ENCODE data around the gene PRSS53.
A peak's percentile ranks its signal among the peaks of the same experiment; 100 is the strongest.
"Not testable (repeated sequence)": the region's sequence is repeated elsewhere in the genome, so short reads cannot be mapped to it uniquely, and the experiment has no call there.

Gene PRSS53

GRCh38 chr16:31108794-31109558, 20.2 kb upstream of the PRSS53 start:
- DNase-seq: no peak
- Mint-ChIP-seq H3K27me3 (no peaks in the 10 kb centered on the region), H3K4me3 (peak overlapping the region; percentile 77), H3K27ac (peak overlapping the region; percentile 53), H3K9me3 (no peaks in the 10 kb centered on the region), H3K36me3 (ENCODE audit: low read depth) (peaks cover 16% of the 10 kb centered on the region), H3K4me1 (peaks cover 32% of the 10 kb centered on the region)
- no peak for ATAC-seq

- Mint-ChIP-seq H3K4me1 (peaks cover 28% of the 10 kb centered on the region), H3K36me3 (ENCODE audit: low read depth) (peaks cover 15% of the 10 kb centered on the region), H3K27ac (peak within 1 kb of the TSS; percentile 97), H3K4me3 (peak within 1 kb of the TSS; percentile 88), H3K27me3 (no peaks in the 10 kb centered on the region), H3K9me3 (no peaks in the 10 kb centered on the region)
- ATAC-seq (peak; percentile 78), DNase-seq (peak; percentile 87)
These were observed 19.5 kb upstream of the PRSS53 start, which contains the start of gene BCKDK for GRCh38 chr16:31108035-31108793. BCKDK (plus strand) TSS chr16:31108386; CDS start chr16:31109224, 838 bp downstream.

GRCh38 chr16:31107465-31107867, 18.7 kb upstream of the PRSS53 start:
- DNase-seq: peak; percentile 52
- Mint-ChIP-seq H3K4me3 (peak overlapping the region; percentile 88), H3K36me3 (ENCODE audit: low read depth) (peaks cover 15% of the 10 kb centered on the region), H3K4me1 (peaks cover 28% of the 10 kb centered on the region), H3K9me3 (no peaks in the 10 kb centered on the region), H3K27ac (peak overlapping the region; percentile 97), H3K27me3 (no peaks in the 10 kb centered on the region)
- ATAC-seq: peak; percentile 79

GRCh38 chr16:31106509-31107464, 18.0 kb upstream of the PRSS53 start:
- DNase-seq (no peak), ATAC-seq (no peak)
- no peak overlapping the region for H3K4me3 Mint-ChIP-seq
- H3K27ac Mint-ChIP-seq: peak overlapping the region; percentile 97
- no peaks in the 10 kb centered on the region for H3K27me3 Mint-ChIP-seq
- no peaks in the 10 kb centered on the region for H3K9me3 Mint-ChIP-seq
- peaks cover 28% of the 10 kb centered on the region for H3K4me1 Mint-ChIP-seq
- H3K36me3 Mint-ChIP-seq (ENCODE audit: low read depth): peaks cover 15% of the 10 kb centered on the region

- Mint-ChIP-seq H3K36me3 (ENCODE audit: low read depth) (peaks cover 11% of the 10 kb centered on the region), H3K9me3 (no peaks in the 10 kb centered on the region), H3K27me3 (no peaks in the 10 kb centered on the region), H3K4me3 (peak overlapping the region; percentile 9), H3K4me1 (peaks cover 28% of the 10 kb centered on the region), H3K27ac (peak overlapping the region; percentile 55)
- peak; percentile 94 for DNase-seq
- ATAC-seq: peak; percentile 53
These were observed 17.0 kb upstream of the PRSS53 start for GRCh38 chr16:31105677-31106213.

- H3K4me3 Mint-ChIP-seq; H3K36me3 Mint-ChIP-seq (ENCODE audit: low read depth); DNase-seq; H3K9me3 Mint-ChIP-seq; H3K27ac Mint-ChIP-seq; H3K27me3 Mint-ChIP-seq; ATAC-seq; H3K4me1 Mint-ChIP-seq: not testable (repeated sequence)
These were observed 12.3 kb upstream of the PRSS53 start for GRCh38 chr16:31100876-31101641.

GRCh38 chr16:31099860-31100638, 11.3 kb upstream of the PRSS53 start:
- ATAC-seq (no peak), DNase-seq (no peak)
- Mint-ChIP-seq H3K36me3 (ENCODE audit: low read depth) (no peaks in the 10 kb centered on the region), H3K9me3 (no peaks in the 10 kb centered on the region), H3K4me1 (peaks cover 9% of the 10 kb centered on the region), H3K4me3 (no peak overlapping the region), H3K27me3 (no peaks in the 10 kb centered on the region), H3K27ac (no peak overlapping the region)

GRCh38 chr16:31094424-31095120, 5.8 kb upstream of the PRSS53 start, which contains the start of gene VKORC1:
VKORC1 (minus strand) TSS chr16:31094797; CDS start chr16:31094729, 68 bp downstream.
- H3K4me3 Mint-ChIP-seq: peak within 1 kb of the TSS; percentile 97
- peaks cover 25% of the 10 kb centered on the region for H3K4me1 Mint-ChIP-seq
- ATAC-seq (peak; percentile 92), DNase-seq (peak; percentile 88)
- no peaks in the 10 kb centered on the region for H3K27me3 Mint-ChIP-seq
- no peaks in the 10 kb centered on the region for H3K9me3 Mint-ChIP-seq
- peak within 1 kb of the TSS; percentile 88 for H3K27ac Mint-ChIP-seq
- peaks cover 6% of the 10 kb centered on the region for H3K36me3 Mint-ChIP-seq (ENCODE audit: low read depth)

GRCh38 chr16:31094088-31094423, 5.3 kb upstream of the PRSS53 start:
- H3K4me1 Mint-ChIP-seq: peaks cover 25% of the 10 kb centered on the region
- DNase-seq (peak; percentile 21), ATAC-seq (no peak)
- H3K9me3 Mint-ChIP-seq: no peaks in the 10 kb centered on the region
- peak overlapping the region; percentile 97 for H3K4me3 Mint-ChIP-seq
- no peaks in the 10 kb centered on the region for H3K27me3 Mint-ChIP-seq
- H3K36me3 Mint-ChIP-seq (ENCODE audit: low read depth): peaks cover 6% of the 10 kb centered on the region
- peak overlapping the region; percentile 88 for H3K27ac Mint-ChIP-seq

GRCh38 chr16:31093132-31093703, 4.5 kb upstream of the PRSS53 start:
- no peak for DNase-seq
- Mint-ChIP-seq H3K27ac (no peak overlapping the region), H3K4me1 (peaks cover 25% of the 10 kb centered on the region), H3K27me3 (no peaks in the 10 kb centered on the region), H3K36me3 (ENCODE audit: low read depth) (peaks cover 6% of the 10 kb centered on the region), H3K9me3 (no peaks in the 10 kb centered on the region), H3K4me3 (peak overlapping the region; percentile 97)
- ATAC-seq: no peak

GRCh38 chr16:31092330-31092729, 3.6 kb upstream of the PRSS53 start:
- Mint-ChIP-seq H3K27ac (no peak overlapping the region), H3K36me3 (ENCODE audit: low read depth) (peaks cover 6% of the 10 kb centered on the region), H3K4me1 (peaks cover 25% of the 10 kb centered on the region), H3K4me3 (peak overlapping the region; percentile 26), H3K27me3 (no peaks in the 10 kb centered on the region), H3K9me3 (no peaks in the 10 kb centered on the region)
- ATAC-seq (no peak), DNase-seq (no peak)

- ATAC-seq: no peak
- Mint-ChIP-seq H3K27me3 (no peaks in the 10 kb centered on the region), H3K9me3 (no peaks in the 10 kb centered on the region), H3K27ac (no peak overlapping the region), H3K4me1 (peaks cover 19% of the 10 kb centered on the region), H3K36me3 (ENCODE audit: low read depth) (peaks cover 6% of the 10 kb centered on the region), H3K4me3 (no peak overlapping the region)
- DNase-seq: no peak
These were observed 1.8 kb upstream of the PRSS53 start for GRCh38 chr16:31090540-31090939.
